GM12878 (cell line): Measurements from ENCODE around the gene ATP6V1F. TPM values are rescaled to one million over a fixed set of nuclear protein-coding genes. Genes with fewer than 3 reads are reported as not detected.

Experiments
- ATAC-seq: fragments of 200-7000 bp; cut with Tn5 transposase; 3 replicates; pipeline ENCODE4 v1.9.1; 2020; ENCODE audit warnings: mild to moderate bottlenecking, moderate library complexity
- BruUV-seq: library from RNA; stranded (reverse); fragments of 400-500 nt; replicated peaks from 2 replicates; lab custom pipeline; 2021; lab: Mats Ljungman, UMichigan
- CTCF ChIA-PET: fragments of 300-600 bp; sonication (Branson Sonifier 250); formaldehyde crosslinking; extraction: SDS; loops from one replicate; lab custom pipeline; 2021; ENCODE audit warnings: inconsistent platforms; lab: Yijun Ruan, JAX
- POLR2A ChIA-PET: fragments of 350-600 bp; formaldehyde crosslinking; extraction: SDS; loops from one replicate; lab custom pipeline; 2021; ENCODE audit warnings: inconsistent platforms; lab: Charles Lee
- RAD21 ChIA-PET: fragments of 300-600 bp; sonication (Branson Sonifier 250); formaldehyde crosslinking; loops from one replicate; lab custom pipeline; 2023; ENCODE audit warnings: antibody characterized with exemption; ENCODE audit not compliant: unreplicated experiment; lab: Charles Lee
- SMC1A ChIA-PET: fragments of 300-600 bp; sonication (Branson Sonifier 250); formaldehyde crosslinking; loops from one replicate; lab custom pipeline; 2023; ENCODE audit not compliant: unreplicated experiment, uncharacterized antibody; lab: Charles Lee
- DNase-seq: peaks from one replicate; pipeline ENCODE4 v3.0.0-alpha.2; 2011; ENCODE audit warnings: low read depth, low spot score
- FAIRE-seq: peaks from 3 replicates; lab custom pipeline; 2011; peaks lifted over from hg19 to GRCh38; lab: Jason Lieb, UNC
- H2AFZ ChIP-seq: 2 replicates; pipeline ENCODE4 v1.6.0; 2011; ENCODE audit warnings: low read depth, low read length, control low read depth; ENCODE audit not compliant: control insufficient read depth
- H3K27ac ChIP-seq: 2 replicates; pipeline ENCODE4 v1.5.1; 2011; ENCODE audit warnings: control low read depth; ENCODE audit not compliant: control insufficient read depth, insufficient read depth
- H3K27me3 ChIP-seq, 2 experiments: replicated peaks in 1 of 2; 2 replicates each; pipeline versions ENCODE4 v1.6.0 to v1.6.1; 2011; ENCODE audit warnings: low read length in 1 of 2; ENCODE audit not compliant: control insufficient read depth in 2 of 2, insufficient read depth in 2 of 2
- H3K36me3 ChIP-seq, 2 experiments: 2 replicates each; pipeline ENCODE4 v1.5.1; 2011; ENCODE audit warnings: low read length in 1 of 2; ENCODE audit not compliant: control insufficient read depth in 2 of 2, insufficient read depth in 2 of 2
- H3K4me1 ChIP-seq: 2 replicates; pipeline ENCODE4 v1.6.1; 2011; ENCODE audit warnings: mild to moderate bottlenecking, low read length, moderate library complexity, mixed read lengths; ENCODE audit not compliant: control insufficient read depth, insufficient read depth
- H3K4me2 ChIP-seq: 2 replicates; pipeline ENCODE4 v1.6.0; 2011; ENCODE audit warnings: control low read depth; ENCODE audit not compliant: control insufficient read depth, insufficient read depth
- H3K4me3 ChIP-seq: fragments of 200-600 bp; sonication (generic); 2 replicates; pipeline ENCODE4 v1.5.1; 2016
- H3K79me2 ChIP-seq: 2 replicates; pipeline ENCODE4 v1.6.0; 2011; ENCODE audit warnings: low read length; ENCODE audit not compliant: control insufficient read depth, insufficient read depth
- H3K9ac ChIP-seq: 2 replicates; pipeline ENCODE4 v1.8.0; 2011; ENCODE audit warnings: low read length, control low read depth, mixed read lengths; ENCODE audit not compliant: control insufficient read depth, insufficient read depth
- H3K9me3 ChIP-seq: replicated peaks from 3 replicates; pipeline ENCODE4 v1.5.1; 2011; ENCODE audit warnings: mild to moderate bottlenecking, low read length; ENCODE audit not compliant: control insufficient read depth, insufficient read depth
- H4K20me1 ChIP-seq: 2 replicates; pipeline ENCODE4 v1.6.0; 2011; ENCODE audit not compliant: control insufficient read depth, insufficient read depth
- ASH2L ChIP-seq: fragments of 300-600, 200-600 bp; sonication (generic); IDR thresholded peaks from 2 replicates; pipeline ENCODE4 v1.6.1; 2017; ENCODE audit warnings: low read depth, mild to moderate bottlenecking, borderline replicate concordance
- ATF3 ChIP-seq: IDR thresholded peaks from 2 replicates; pipeline ENCODE4 v1.6.1; 2011; ENCODE audit warnings: low read depth, mild to moderate bottlenecking, low read length, moderate library complexity, borderline replicate concordance; ENCODE audit errors: extremely low read depth
- HDAC6 ChIP-seq: fragments of 200-600 bp; sonication (generic); IDR thresholded peaks from one replicate; pipeline ENCODE4 v1.8.0; 2017; ENCODE audit warnings: antibody characterized with exemption; ENCODE audit not compliant: unreplicated experiment
- JUND ChIP-seq: IDR thresholded peaks from 2 replicates; pipeline ENCODE4 v1.6.1; 2012; ENCODE audit warnings: low read depth, mild to moderate bottlenecking, low read length, improper control_type of control experiment, moderate library complexity
- MEF2B ChIP-seq: fragments of 450-650 bp; IDR thresholded peaks from 2 replicates; pipeline ENCODE4 v1.6.1; 2018; ENCODE audit warnings: mild to moderate bottlenecking, moderate library complexity; ENCODE audit not compliant: partially characterized antibody, poor library complexity, severe bottlenecking
- NFIC ChIP-seq: IDR thresholded peaks from 2 replicates; pipeline ENCODE4 v1.6.1; 2012; ENCODE audit warnings: low read depth, mild to moderate bottlenecking, inconsistent platforms, low read length, moderate library complexity
- NFYA ChIP-seq: IDR thresholded peaks from 2 replicates; pipeline ENCODE4 v1.6.1; 2011; ENCODE audit warnings: low read depth, mild to moderate bottlenecking, low read length, improper control_type of control experiment, borderline replicate concordance
- RFX5 ChIP-seq: IDR thresholded peaks from 2 replicates; pipeline ENCODE4 v1.6.1; 2011; ENCODE audit warnings: low read depth, low read length, improper control_type of control experiment
- SREBF1 ChIP-seq: IDR thresholded peaks from 2 replicates; pipeline ENCODE4 v1.6.1; 2012; ENCODE audit warnings: mild to moderate bottlenecking, low read length
- SREBF2 ChIP-seq: IDR thresholded peaks from 2 replicates; pipeline ENCODE4 v1.6.1; 2012; ENCODE audit warnings: mild to moderate bottlenecking, low read length
- TARDBP ChIP-seq: IDR thresholded peaks from 2 replicates; pipeline ENCODE4 v1.6.1; 2016; ENCODE audit warnings: borderline replicate concordance
- ZBTB33 ChIP-seq: fragments of 450-650 bp; IDR thresholded peaks from 2 replicates; pipeline ENCODE4 v1.6.1; 2017; ENCODE audit warnings: mild to moderate bottlenecking
- ZSCAN29 ChIP-seq: fragments of 450-650 bp; IDR thresholded peaks from 2 replicates; pipeline ENCODE4 v1.6.1; 2017; ENCODE audit warnings: mild to moderate bottlenecking, moderate library complexity
- ZZZ3 ChIP-seq: IDR thresholded peaks from 2 replicates; pipeline ENCODE4 v1.6.1; 2011; ENCODE audit warnings: low read depth; ENCODE audit not compliant: control insufficient read depth, insufficient read length
- WGBS: methylation state at CpG from one replicate; pipeline ENCODE4 v1.1.6; 2016; ENCODE audit warnings: low lambda C conversion rate; ENCODE audit not compliant: insufficient replicate concordance, insufficient coverage; ENCODE audit errors: missing lambda C conversion rate; 5-methylcytosine and 5-hydroxymethylcytosine counted together
- in situ Hi-C: fragments of 300-500 bp; cut with MboI; formaldehyde crosslinking; loops from 9 replicates; pipeline ENCODE4 v1.14.3; 2018; ENCODE audit warnings: mixed read lengths
- intact Hi-C: fragments of 100-400 bp; cut with micrococcal nuclease; formaldehyde crosslinking; loops from one replicate; pipeline ENCODE4 v1.14.2; 2022; ENCODE audit not compliant: unreplicated experiment
- polyA plus RNA-seq, 11 experiments: library from polyadenylated mRNA; depleted of rRNA in 4 of 11; unstranded in 6 of 11; stranded (reverse) in 5 of 11; fragments of >200 nt; fragmentation: Nextera tagmentation in 4 of 11; fragmentation: Illumina TruSeq in 1 of 11; extraction: Ambion mirVana in 4 of 11; extraction: Trizol in 1 of 11; gene quantifications; 1 replicate in 1 of 11; 2 replicates in 10 of 11; pipeline versions ENCODE4 v1.2.1 to v1.2.3, GENCODE V29; 2011 to 2016; ENCODE audit warnings: inconsistent platforms in 2 of 11, missing spikeins in 2 of 11, low read depth in 1 of 11
- total RNA-seq, 4 experiments: library from RNA; depleted of rRNA in 3 of 4; stranded (reverse); fragments of >200 nt in 3 of 4; fragmentation: Illumina TruSeq in 1 of 4; extraction: Trizol in 1 of 4; gene quantifications; 2 replicates each; pipeline versions ENCODE4 v1.2.1 to v1.2.3, GENCODE V29; 2013 to 2021

The ATP6V1F gene
- total and polyA plus RNA-seq, 10 of the 15 experiments (the other 5 are each of a cell fraction or from before 2014, with no cell fraction given) = 111 to 343 (median 203) TPM

- TF ChIP-seq HDAC6 = no peak
- peaks cover 14 to 15% of the 10 kb centered on the region in 2 experiments for H3K27me3 ChIP-seq
- SMC1A ChIA-PET = no interaction called here
- no peak overlapping the region for H3K9ac ChIP-seq
- POLR2A ChIA-PET = no interaction called here
- no peak for ATAC-seq
- H4K20me1 ChIP-seq = no peaks in the 10 kb centered on the region
- H3K79me2 ChIP-seq = no peaks in the 10 kb centered on the region
- no peaks in the 10 kb centered on the region for H3K36me3 ChIP-seq
- RAD21 ChIA-PET = no interaction called here
- no TSS peak for BruUV-seq
- CTCF ChIA-PET = no interaction called here
- no peak for DNase-seq
- FAIRE-seq = no peak
- in situ Hi-C loops = no loop called here
- no peak overlapping the region for H2AFZ ChIP-seq
- H3K27ac ChIP-seq = no peak overlapping the region
- H3K4me1 ChIP-seq = peaks cover 3% of the 10 kb centered on the region; the same call in 1 of the 2 replicates
- intact Hi-C loops = no loop called here
- no peaks in the 10 kb centered on the region for H3K9me3 ChIP-seq
- no peak overlapping the region for H3K4me3 ChIP-seq
- WGBS = 32% methylated on average over 4 of the region's 4 CpGs
- H3K4me2 ChIP-seq = no peak overlapping the region
Measured at GRCh38 chr7:128826512-128826911, 36.1 kb upstream of the ATP6V1F start.

DNA sequence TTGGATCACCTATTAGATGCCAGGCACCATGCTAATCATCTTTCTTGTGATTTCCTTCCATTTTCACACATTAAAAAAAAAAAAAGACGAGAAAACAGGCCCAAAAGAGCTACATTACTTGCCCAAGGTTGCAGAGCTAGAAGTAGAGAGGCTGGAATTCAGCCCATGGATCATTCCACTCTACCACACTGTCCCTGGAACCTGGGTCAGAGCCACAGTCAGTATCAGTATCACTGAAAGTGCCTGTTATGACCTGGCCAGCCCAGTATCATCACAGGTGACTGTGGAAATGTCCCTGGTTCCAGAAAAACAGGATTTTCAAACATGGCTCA lies 35.8 kb upstream of the ATP6V1F start:
- ATAC-seq (no peak), FAIRE-seq (no peak), DNase-seq (no peak)
- H3K4me2 ChIP-seq = no peak overlapping the region
- H3K4me3 ChIP-seq = no peak overlapping the region
- no peak overlapping the region for H2AFZ ChIP-seq
- H3K9ac ChIP-seq = no peak overlapping the region
- CTCF ChIA-PET = interaction anchor here (0.6 kb wide), 1 partner anchor 781 kb away, joined by 3 read pairs; no protein-coding TSS in a partner anchor
- intact Hi-C loops = no loop called here
- no peaks in the 10 kb centered on the region for H3K9me3 ChIP-seq
- peaks cover 14 to 15% of the 10 kb centered on the region in 2 experiments for H3K27me3 ChIP-seq
- no peaks in the 10 kb centered on the region for H3K79me2 ChIP-seq
- in situ Hi-C loops = no loop called here
- no peaks in the 10 kb centered on the region for H4K20me1 ChIP-seq
- POLR2A ChIA-PET = no interaction called here
- 0% methylated on average over 1 of the region's 1 CpG for WGBS
- H3K27ac ChIP-seq = no peak overlapping the region
- RAD21 ChIA-PET = no interaction called here
- H3K4me1 ChIP-seq = peaks cover 7% of the 10 kb centered on the region
- TF ChIP-seq MEF2B = no peak
- TF ChIP-seq TARDBP = no peak
- TF ChIP-seq NFIC = no peak
- no peak for TF ChIP-seq RFX5
- TF ChIP-seq ZBTB33 = no peak
- no peak for TF ChIP-seq ZZZ3
- no peak for TF ChIP-seq NFYA
- no peak for TF ChIP-seq ZSCAN29
- no peak for TF ChIP-seq SREBF2
- no peak for TF ChIP-seq JUND
- TF ChIP-seq SREBF1 = no peak
- TF ChIP-seq ATF3 = no peak
- TF ChIP-seq ASH2L = no peak
- no TSS peak for BruUV-seq
- H3K36me3 ChIP-seq = no peaks in the 10 kb centered on the region
- SMC1A ChIA-PET = no interaction called here
